PC-3 (cell line): ENCODE data around the gene CYP27A1. TPM values are rescaled to one million over a fixed set of nuclear protein-coding genes. Genes with fewer than 3 reads are reported as not detected.

ENCODE experiments used
- ATAC-seq: fragments of 200-7000 bp; cut with Tn5 transposase; 2 replicates; pipeline ENCODE4 v1.9.1; 2020; ENCODE audit warnings: mild to moderate bottlenecking, moderate library complexity
- BruUV-seq: library from RNA; stranded (reverse); fragments of 400-500 nt; replicated peaks from 2 replicates; lab custom pipeline; 2021; lab: Mats Ljungman, UMichigan
- CTCF ChIA-PET: fragments of 300-600 bp; sonication (Branson Sonifier 250); formaldehyde crosslinking; loops from one replicate; lab custom pipeline; 2022; ENCODE audit warnings: antibody characterized with exemption; lab: Charles Lee
- POLR2A ChIA-PET: fragments of 300-600 bp; sonication (Branson Sonifier 250); formaldehyde crosslinking; loops from one replicate; lab custom pipeline; 2022; ENCODE audit warnings: antibody characterized with exemption; ENCODE audit not compliant: unreplicated experiment; lab: Charles Lee
- DNase-seq: peaks from one replicate; pipeline ENCODE4 v3.0.0-alpha.2; 2015
- H2AFZ ChIP-seq: fragments of 300-600 bp; sonication (generic); 2 replicates; pipeline ENCODE4 v1.6.0; 2016; ENCODE audit warnings: antibody characterized with exemption, low read length
- H3F3A ChIP-seq: fragments of 300-600 bp; sonication (generic); one replicate; pipeline ENCODE4 v1.6.0; 2017; ENCODE audit warnings: antibody characterized with exemption, low read length, control low read depth, mild to moderate bottlenecking; ENCODE audit not compliant: unreplicated experiment
- H3K27ac ChIP-seq: fragments of 300-600 bp; sonication (generic); 2 replicates; pipeline ENCODE4 v1.5.1; 2016; ENCODE audit warnings: mild to moderate bottlenecking, low read length
- H3K27me3 ChIP-seq: fragments of 300-600 bp; sonication (generic); 2 replicates; pipeline ENCODE4 v1.6.1; 2016; ENCODE audit warnings: low read length, mixed read lengths
- H3K36me3 ChIP-seq: fragments of 300-600 bp; sonication (generic); 2 replicates; pipeline ENCODE4 v1.6.1; 2016; ENCODE audit warnings: low read depth, mixed run types, low read length, mixed read lengths
- H3K4me1 ChIP-seq: fragments of 300-600 bp; sonication (generic); 2 replicates; pipeline ENCODE4 v1.5.1; 2016; ENCODE audit warnings: low read length; ENCODE audit not compliant: insufficient read depth
- H3K4me2 ChIP-seq: fragments of 300-600 bp; sonication (generic); 2 replicates; pipeline ENCODE4 v1.6.0; 2016; ENCODE audit warnings: low read length
- H3K4me3 ChIP-seq: fragments of 300-600 bp; sonication (generic); 2 replicates; pipeline ENCODE4 v1.5.1; 2016; ENCODE audit warnings: mild to moderate bottlenecking, low read length, mixed read lengths
- H3K79me2 ChIP-seq: fragments of 300-600 bp; sonication (generic); 2 replicates; pipeline ENCODE4 v1.6.1; 2017; ENCODE audit warnings: low read length, mixed read lengths
- H3K9ac ChIP-seq: fragments of 300-600 bp; sonication (generic); 2 replicates; pipeline ENCODE4 v1.6.0; 2016; ENCODE audit warnings: mild to moderate bottlenecking, low read length
- H3K9me2 ChIP-seq: fragments of 300-600 bp; sonication (generic); replicated peaks from 2 replicates; pipeline ENCODE4 v1.6.1; 2016; ENCODE audit warnings: mixed run types, low read length, mixed read lengths
- H3K9me3 ChIP-seq: fragments of 300-600 bp; sonication (generic); 2 replicates; pipeline ENCODE4 v1.6.1; 2016; ENCODE audit warnings: low read length, mixed read lengths
- H4K20me1 ChIP-seq: fragments of 300-600 bp; sonication (generic); 2 replicates; pipeline ENCODE4 v1.6.1; 2016; ENCODE audit warnings: low read length, mixed read lengths
- EZH2 ChIP-seq: fragments of 300-600 bp; sonication (generic); IDR thresholded peaks from one replicate; pipeline ENCODE4 v1.6.1; 2017; ENCODE audit warnings: antibody characterized with exemption, mild to moderate bottlenecking, low read length; ENCODE audit not compliant: unreplicated experiment
- EZH2phosphoT487 ChIP-seq: fragments of 300-600 bp; sonication (generic); IDR thresholded peaks from 2 replicates; pipeline ENCODE4 v1.6.1; 2018; ENCODE audit warnings: mild to moderate bottlenecking, antibody characterized with exemption, low read length, borderline replicate concordance
- intact Hi-C: fragments of 100-400 bp; cut with micrococcal nuclease; formaldehyde crosslinking; loops from 2 replicates; pipeline ENCODE4 v1.9.0; 2023
- total RNA-seq: library from RNA; depleted of rRNA; stranded (reverse); fragments of >200 nt; gene quantifications from 2 replicates; pipeline ENCODE4 v1.2.3, GENCODE V29; 2014
- TF ChIP-seq, protein P1 (sequence below): fragments of 300-600 bp; sonication (generic); conservative IDR thresholded peaks from 2 replicates; pipeline ENCODE4 v1.5.1; 2017; ENCODE audit warnings: antibody characterized with exemption, low read depth, mild to moderate bottlenecking, low read length

CYP27A1 gene
- total RNA-seq, 1 experiment from 2014 or later: 6.0 TPM

GRCh38 chr2:218736531-218736930 is 45.4 kb upstream of the CYP27A1 start:
- peaks cover 24% of the 10 kb centered on the region; the same call in 1 of the 2 replicates for H3K36me3 ChIP-seq
- intact Hi-C loops: no loop called here
- H3K27ac ChIP-seq: no peak overlapping the region

GRCh38 chr2:218743068-218743467 is 38.9 kb upstream of the CYP27A1 start:
- Histone ChIP-seq H3K9ac (no peak overlapping the region), H3K9me3 (no peaks in the 10 kb centered on the region), H3K9me2 (no peaks in the 10 kb centered on the region), H3K36me3 (peaks cover 49% of the 10 kb centered on the region; the same call in 1 of the 2 replicates), H3K27me3 (no peaks in the 10 kb centered on the region), H4K20me1 (no peaks in the 10 kb centered on the region), H3K27ac (no peak overlapping the region), H3F3A (no peaks in the 10 kb centered on the region), H3K4me3 (no peak overlapping the region), H3K4me1 (no peaks in the 10 kb centered on the region), H3K4me2 (no peak overlapping the region), H3K79me2 (no peaks in the 10 kb centered on the region), H2AFZ (no peak overlapping the region)
- intact Hi-C loops: no loop called here
- no TSS peak for BruUV-seq
- ATAC-seq (no peak), DNase-seq (no peak)
- CTCF ChIA-PET: no interaction called here
- no peak for TF ChIP-seq EZH2phosphoT487
- no peak for TF ChIP-seq EZH2
- TF ChIP-seq, protein P1, sequence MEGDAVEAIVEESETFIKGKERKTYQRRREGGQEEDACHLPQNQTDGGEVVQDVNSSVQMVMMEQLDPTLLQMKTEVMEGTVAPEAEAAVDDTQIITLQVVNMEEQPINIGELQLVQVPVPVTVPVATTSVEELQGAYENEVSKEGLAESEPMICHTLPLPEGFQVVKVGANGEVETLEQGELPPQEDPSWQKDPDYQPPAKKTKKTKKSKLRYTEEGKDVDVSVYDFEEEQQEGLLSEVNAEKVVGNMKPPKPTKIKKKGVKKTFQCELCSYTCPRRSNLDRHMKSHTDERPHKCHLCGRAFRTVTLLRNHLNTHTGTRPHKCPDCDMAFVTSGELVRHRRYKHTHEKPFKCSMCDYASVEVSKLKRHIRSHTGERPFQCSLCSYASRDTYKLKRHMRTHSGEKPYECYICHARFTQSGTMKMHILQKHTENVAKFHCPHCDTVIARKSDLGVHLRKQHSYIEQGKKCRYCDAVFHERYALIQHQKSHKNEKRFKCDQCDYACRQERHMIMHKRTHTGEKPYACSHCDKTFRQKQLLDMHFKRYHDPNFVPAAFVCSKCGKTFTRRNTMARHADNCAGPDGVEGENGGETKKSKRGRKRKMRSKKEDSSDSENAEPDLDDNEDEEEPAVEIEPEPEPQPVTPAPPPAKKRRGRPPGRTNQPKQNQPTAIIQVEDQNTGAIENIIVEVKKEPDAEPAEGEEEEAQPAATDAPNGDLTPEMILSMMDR: no peak
- POLR2A ChIA-PET: no interaction called here

More at GRCh38 chr2:218736531-218736930, 45.4 kb upstream of the CYP27A1 start:
- Histone ChIP-seq H3K27me3 (no peaks in the 10 kb centered on the region), H3K9me2 (no peaks in the 10 kb centered on the region), H3K9me3 (no peaks in the 10 kb centered on the region), H3F3A (peaks cover under 1% of the 10 kb centered on the region), H2AFZ (no peak overlapping the region), H3K4me3 (no peak overlapping the region), H3K4me2 (no peak overlapping the region), H3K4me1 (peaks cover 29% of the 10 kb centered on the region), H4K20me1 (no peaks in the 10 kb centered on the region), H3K9ac (no peak overlapping the region), H3K79me2 (peaks cover 38% of the 10 kb centered on the region)
- DNase-seq (no peak), ATAC-seq (no peak)
- ChIA-PET POLR2A (no interaction called here), CTCF (no interaction called here)
- TF ChIP-seq EZH2 (no peak), EZH2phosphoT487 (no peak)
- TF ChIP-seq, protein P1: no peak
- no TSS peak for BruUV-seq

GRCh38 chr2:218744615-218745014 is 37.3 kb upstream of the CYP27A1 start:
- no peak for TF ChIP-seq EZH2
- TF ChIP-seq, protein P1: no peak
- TF ChIP-seq EZH2phosphoT487: no peak
- Histone ChIP-seq H3K4me2 (no peak overlapping the region), H3K4me1 (no peaks in the 10 kb centered on the region), H3K27ac (no peak overlapping the region), H2AFZ (no peak overlapping the region), H3K9me3 (no peaks in the 10 kb centered on the region), H3K79me2 (no peaks in the 10 kb centered on the region), H3K9ac (no peak overlapping the region), H3F3A (no peaks in the 10 kb centered on the region), H3K27me3 (no peaks in the 10 kb centered on the region), H4K20me1 (no peaks in the 10 kb centered on the region), H3K9me2 (no peaks in the 10 kb centered on the region), H3K4me3 (no peak overlapping the region), H3K36me3 (peaks cover 48% of the 10 kb centered on the region; the same call in 1 of the 2 replicates)
- POLR2A ChIA-PET: no interaction called here
- ATAC-seq: no peak
- no peak for DNase-seq
- CTCF ChIA-PET: no interaction called here
- no TSS peak for BruUV-seq
- intact Hi-C loops: no loop called here
